GM21825 (cell line): ENCODE data around the gene TIMP4.

Source experiments
- ATAC-seq: cut with Tn5 transposase; IDR thresholded peaks from one replicate; pipeline ENCODE4 v1.9.1; 2021; ENCODE audit warnings: mild to moderate bottlenecking, moderate library complexity; ENCODE audit not compliant: unreplicated experiment

The TIMP4 gene

GRCh38 chr3:12186046-12186445 lies 27.3 kb upstream of the TIMP4 start:
- ATAC-seq = no peak

- no peak for ATAC-seq
Observed at GRCh38 chr3:12185172-12185710, 26.5 kb upstream of the TIMP4 start.

GRCh38 chr3:12184541-12184940 lies 25.8 kb upstream of the TIMP4 start:
- no peak for ATAC-seq

- ATAC-seq = no peak
Observed at GRCh38 chr3:12182687-12183441, 24.2 kb upstream of the TIMP4 start.

- no peak for ATAC-seq
Observed at GRCh38 chr3:12181806-12182205, 23.1 kb upstream of the TIMP4 start.

GRCh38 chr3:12181301-12181700 lies 22.6 kb upstream of the TIMP4 start:
- no peak for ATAC-seq

GRCh38 chr3:12180631-12181030 lies 21.9 kb upstream of the TIMP4 start:
- no peak for ATAC-seq

- ATAC-seq = no peak
Observed at GRCh38 chr3:12180218-12180617, 21.5 kb upstream of the TIMP4 start.

GRCh38 chr3:12179441-12179840 lies 20.7 kb upstream of the TIMP4 start:
- no peak for ATAC-seq

- ATAC-seq = no peak
Observed at GRCh38 chr3:12178091-12178820, 19.5 kb upstream of the TIMP4 start.

GRCh38 chr3:12177126-12177525 lies 18.4 kb upstream of the TIMP4 start:
- no peak for ATAC-seq

- peak; percentile 68 for ATAC-seq
Observed at GRCh38 chr3:12175844-12176453, 17.2 kb upstream of the TIMP4 start.

GRCh38 chr3:12175137-12175593 lies 16.5 kb upstream of the TIMP4 start:
- no peak for ATAC-seq

- no peak for ATAC-seq
Observed at GRCh38 chr3:12170207-12170606, 11.5 kb upstream of the TIMP4 start.

- ATAC-seq = no peak
Observed at GRCh38 chr3:12165909-12166308, 7.2 kb upstream of the TIMP4 start.

GRCh38 chr3:12159227-12159601 lies 502 bp upstream of the TIMP4 start:
- ATAC-seq = no peak

GRCh38 chr3:12157026-12157425 lies 1.7 kb downstream of the TIMP4 start:
- no peak for ATAC-seq

- ATAC-seq = no peak
Observed at GRCh38 chr3:12155828-12156227, 2.9 kb downstream of the TIMP4 start.

GRCh38 chr3:12155264-12155663 lies 3.4 kb downstream of the TIMP4 start:
- no peak for ATAC-seq

- no peak for ATAC-seq
Observed at GRCh38 chr3:12154151-12154550, 4.6 kb downstream of the TIMP4 start.

- no peak for ATAC-seq
Observed at GRCh38 chr3:12150112-12150511, 8.6 kb downstream of the TIMP4 start.

- ATAC-seq = no peak
Observed at GRCh38 chr3:12149029-12149428, 9.7 kb downstream of the TIMP4 start.
